Measurements from ENCODE around the gene ALK.

ALK gene

GRCh38 chr2:29920631-29921559 lies 491 bp downstream of the ALK start:
- peaks cover 61% of the 10 kb centered on the region for H3K27me3 Mint-ChIP-seq
- DNase-seq, result peak; percentile 5
- H3K27ac Mint-ChIP-seq, result no peak overlapping the region
- H3K4me3 Mint-ChIP-seq, result peak overlapping the region; percentile 11
- H3K4me1 Mint-ChIP-seq, result peaks cover 10% of the 10 kb centered on the region
- peaks cover 2% of the 10 kb centered on the region for H3K36me3 Mint-ChIP-seq (ENCODE audit: low read depth)
- ATAC-seq, result peak; percentile 27
- no peaks in the 10 kb centered on the region for H3K9me3 Mint-ChIP-seq

GRCh38 chr2:29920130-29920577 lies 1.2 kb downstream of the ALK start:
- ATAC-seq (peak; percentile 37), DNase-seq (peak; percentile 69)
- no peak overlapping the region for H3K4me3 Mint-ChIP-seq
- H3K9me3 Mint-ChIP-seq, result no peaks in the 10 kb centered on the region
- H3K36me3 Mint-ChIP-seq (ENCODE audit: low read depth), result peaks cover 2% of the 10 kb centered on the region
- H3K27ac Mint-ChIP-seq, result no peak overlapping the region
- peaks cover 10% of the 10 kb centered on the region for H3K4me1 Mint-ChIP-seq
- peaks cover 65% of the 10 kb centered on the region for H3K27me3 Mint-ChIP-seq

GRCh38 chr2:29918941-29919340 lies 2.4 kb downstream of the ALK start:
- Mint-ChIP-seq H3K4me1 (peaks cover 10% of the 10 kb centered on the region), H3K4me3 (no peak overlapping the region)

GRCh38 chr2:29917781-29918180 lies 3.6 kb downstream of the ALK start:
- DNase-seq (no peak), ATAC-seq (no peak)
- no peak overlapping the region for H3K27ac Mint-ChIP-seq
- peaks cover 2% of the 10 kb centered on the region for H3K36me3 Mint-ChIP-seq (ENCODE audit: low read depth)
- no peaks in the 10 kb centered on the region for H3K9me3 Mint-ChIP-seq
- no peak overlapping the region for H3K4me3 Mint-ChIP-seq
- peaks cover 10% of the 10 kb centered on the region for H3K4me1 Mint-ChIP-seq
- peaks cover 59% of the 10 kb centered on the region for H3K27me3 Mint-ChIP-seq

More at GRCh38 chr2:29918941-29919340, 2.4 kb downstream of the ALK start:
- Mint-ChIP-seq H3K27ac (no peak overlapping the region), H3K27me3 (peaks cover 63% of the 10 kb centered on the region), H3K36me3 (ENCODE audit: low read depth) (peaks cover 2% of the 10 kb centered on the region), H3K9me3 (no peaks in the 10 kb centered on the region)
- ATAC-seq (no peak), DNase-seq (no peak)

GRCh38 chr2:29916571-29916970 lies 4.8 kb downstream of the ALK start:
- H3K4me1 Mint-ChIP-seq, result peaks cover 6% of the 10 kb centered on the region
- ATAC-seq (no peak), DNase-seq (no peak)
- no peaks in the 10 kb centered on the region for H3K9me3 Mint-ChIP-seq
- no peak overlapping the region for H3K4me3 Mint-ChIP-seq
- H3K27ac Mint-ChIP-seq, result no peak overlapping the region
- peaks cover 48% of the 10 kb centered on the region for H3K27me3 Mint-ChIP-seq
- peaks cover 2% of the 10 kb centered on the region for H3K36me3 Mint-ChIP-seq (ENCODE audit: low read depth)

- Mint-ChIP-seq H3K36me3 (ENCODE audit: low read depth) (no peaks in the 10 kb centered on the region), H3K4me3 (no peak overlapping the region), H3K4me1 (no peaks in the 10 kb centered on the region), H3K27me3 (peaks cover 21% of the 10 kb centered on the region), H3K27ac (no peak overlapping the region), H3K9me3 (peaks cover 6% of the 10 kb centered on the region)
- DNase-seq (no peak), ATAC-seq (no peak)
Measured at GRCh38 chr2:29910960-29911359, 10.4 kb downstream of the ALK start.

GRCh38 chr2:29910465-29910864 lies 10.9 kb downstream of the ALK start:
- no peak for DNase-seq
- Mint-ChIP-seq H3K27me3 (peaks cover 18% of the 10 kb centered on the region), H3K4me1 (no peaks in the 10 kb centered on the region), H3K9me3 (peaks cover 6% of the 10 kb centered on the region), H3K27ac (no peak overlapping the region), H3K36me3 (ENCODE audit: low read depth) (no peaks in the 10 kb centered on the region), H3K4me3 (no peak overlapping the region)
- ATAC-seq, result no peak

- H3K9me3 Mint-ChIP-seq, result no peaks in the 10 kb centered on the region
- H3K27ac Mint-ChIP-seq, result no peak overlapping the region
- peaks cover 35% of the 10 kb centered on the region for H3K27me3 Mint-ChIP-seq
- H3K36me3 Mint-ChIP-seq (ENCODE audit: low read depth), result no peaks in the 10 kb centered on the region
- ATAC-seq (no peak), DNase-seq (no peak)
- no peak overlapping the region for H3K4me3 Mint-ChIP-seq
- H3K4me1 Mint-ChIP-seq, result no peaks in the 10 kb centered on the region
Measured at GRCh38 chr2:29902356-29902755, 19.0 kb downstream of the ALK start.

GRCh38 chr2:29900971-29901633 lies 20.3 kb downstream of the ALK start:
- DNase-seq (no peak), ATAC-seq (no peak)
- Mint-ChIP-seq H3K27ac (no peak overlapping the region), H3K4me1 (no peaks in the 10 kb centered on the region), H3K4me3 (no peak overlapping the region), H3K9me3 (no peaks in the 10 kb centered on the region), H3K36me3 (ENCODE audit: low read depth) (no peaks in the 10 kb centered on the region), H3K27me3 (peaks cover 38% of the 10 kb centered on the region)

- ATAC-seq, result no peak
Measured at GRCh38 chr2:29898999-29899398, 22.4 kb downstream of the ALK start.

GRCh38 chr2:29894822-29895614 lies 26.4 kb downstream of the ALK start:
- H3K27me3 Mint-ChIP-seq, result peaks cover 9% of the 10 kb centered on the region
- H3K27ac Mint-ChIP-seq, result no peak overlapping the region
- DNase-seq (no peak), ATAC-seq (no peak)
- no peak overlapping the region for H3K4me3 Mint-ChIP-seq
- H3K4me1 Mint-ChIP-seq, result no peaks in the 10 kb centered on the region
- no peaks in the 10 kb centered on the region for H3K9me3 Mint-ChIP-seq
- no peaks in the 10 kb centered on the region for H3K36me3 Mint-ChIP-seq (ENCODE audit: low read depth)

More at GRCh38 chr2:29898999-29899398, 22.4 kb downstream of the ALK start:
- no peak overlapping the region for H3K27ac Mint-ChIP-seq
- H3K4me3 Mint-ChIP-seq, result no peak overlapping the region
- H3K36me3 Mint-ChIP-seq (ENCODE audit: low read depth), result no peaks in the 10 kb centered on the region
- no peak for DNase-seq
- no peaks in the 10 kb centered on the region for H3K4me1 Mint-ChIP-seq
- peaks cover 30% of the 10 kb centered on the region for H3K27me3 Mint-ChIP-seq
- H3K9me3 Mint-ChIP-seq, result no peaks in the 10 kb centered on the region

- Mint-ChIP-seq H3K27ac (no peak overlapping the region), H3K36me3 (ENCODE audit: low read depth) (no peaks in the 10 kb centered on the region), H3K9me3 (no peaks in the 10 kb centered on the region), H3K4me1 (no peaks in the 10 kb centered on the region), H3K27me3 (peaks cover 5% of the 10 kb centered on the region), H3K4me3 (no peak overlapping the region)
- DNase-seq (no peak), ATAC-seq (no peak)
Measured at GRCh38 chr2:29892585-29893259, 28.7 kb downstream of the ALK start.

- Mint-ChIP-seq H3K4me3 (no peak overlapping the region), H3K36me3 (ENCODE audit: low read depth) (no peaks in the 10 kb centered on the region), H3K4me1 (no peaks in the 10 kb centered on the region), H3K27ac (no peak overlapping the region), H3K27me3 (peaks cover 8% of the 10 kb centered on the region), H3K9me3 (no peaks in the 10 kb centered on the region)
- ATAC-seq (no peak), DNase-seq (no peak)
Measured at GRCh38 chr2:29881089-29881730, 40.2 kb downstream of the ALK start.

- DNase-seq (no peak), ATAC-seq (no peak)
- no peak overlapping the region for H3K4me3 Mint-ChIP-seq
- H3K4me1 Mint-ChIP-seq, result no peaks in the 10 kb centered on the region
- H3K9me3 Mint-ChIP-seq, result no peaks in the 10 kb centered on the region
- peaks cover 8% of the 10 kb centered on the region for H3K27me3 Mint-ChIP-seq
- H3K27ac Mint-ChIP-seq, result no peak overlapping the region
- no peaks in the 10 kb centered on the region for H3K36me3 Mint-ChIP-seq (ENCODE audit: low read depth)
Measured at GRCh38 chr2:29880084-29880483, 41.3 kb downstream of the ALK start.
